Effector CD8-positive, alpha-beta T cell (primary cell): ENCODE measurements around the gene CIAO2B.
"Not testable (repeated sequence)": the region's sequence is repeated elsewhere in the genome, so short reads cannot be mapped to it uniquely, and the experiment has no call there.

Experiments used
- DNase-seq: peaks from one replicate; lab custom pipeline; 2025; lab: John Stamatoyannopoulos, UW

The CIAO2B gene

DNA sequence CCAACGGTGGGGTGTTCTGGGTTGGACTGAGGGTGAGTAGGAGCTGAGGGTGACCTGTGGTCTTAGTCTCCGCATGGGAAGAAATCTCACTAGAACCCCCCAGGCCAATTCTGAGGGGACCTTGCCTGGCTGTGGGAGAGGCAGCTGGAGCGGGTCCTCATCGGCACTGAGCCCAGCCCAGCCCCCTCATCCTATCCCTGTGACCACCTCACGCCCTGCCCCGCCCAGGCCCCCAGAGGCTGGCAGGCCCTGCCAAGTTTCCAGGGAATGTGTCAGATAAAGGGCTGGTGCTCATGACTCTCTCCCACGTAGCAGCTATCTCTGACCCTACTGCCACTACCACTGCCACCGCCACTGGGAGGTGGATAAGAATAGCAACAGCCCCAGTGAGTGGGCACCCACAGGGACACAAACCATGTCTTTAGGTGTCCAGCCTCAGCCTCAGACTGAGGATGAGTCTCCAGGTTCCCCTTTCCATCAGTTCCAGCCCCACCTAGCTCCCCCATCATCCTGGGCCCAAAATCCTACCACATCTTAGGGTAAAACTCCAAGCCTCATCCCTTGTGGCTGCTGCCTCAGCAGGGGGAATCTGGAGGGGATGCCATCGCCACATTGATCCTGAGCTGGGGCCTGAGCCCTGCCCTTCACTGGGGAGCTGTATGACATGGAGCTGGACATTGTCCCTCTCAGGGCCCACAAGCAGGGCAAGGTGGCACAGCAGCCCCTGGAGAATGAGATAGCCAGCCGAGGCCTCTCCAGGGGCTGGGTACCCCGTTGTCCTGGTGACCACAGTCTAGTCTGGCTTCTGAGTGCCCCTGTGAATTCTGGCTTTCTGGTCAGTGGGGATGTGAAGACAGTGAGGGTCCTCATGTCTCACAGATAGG lies 30.4 kb downstream of the CIAO2B start:
- DNase-seq: no peak

DNA sequence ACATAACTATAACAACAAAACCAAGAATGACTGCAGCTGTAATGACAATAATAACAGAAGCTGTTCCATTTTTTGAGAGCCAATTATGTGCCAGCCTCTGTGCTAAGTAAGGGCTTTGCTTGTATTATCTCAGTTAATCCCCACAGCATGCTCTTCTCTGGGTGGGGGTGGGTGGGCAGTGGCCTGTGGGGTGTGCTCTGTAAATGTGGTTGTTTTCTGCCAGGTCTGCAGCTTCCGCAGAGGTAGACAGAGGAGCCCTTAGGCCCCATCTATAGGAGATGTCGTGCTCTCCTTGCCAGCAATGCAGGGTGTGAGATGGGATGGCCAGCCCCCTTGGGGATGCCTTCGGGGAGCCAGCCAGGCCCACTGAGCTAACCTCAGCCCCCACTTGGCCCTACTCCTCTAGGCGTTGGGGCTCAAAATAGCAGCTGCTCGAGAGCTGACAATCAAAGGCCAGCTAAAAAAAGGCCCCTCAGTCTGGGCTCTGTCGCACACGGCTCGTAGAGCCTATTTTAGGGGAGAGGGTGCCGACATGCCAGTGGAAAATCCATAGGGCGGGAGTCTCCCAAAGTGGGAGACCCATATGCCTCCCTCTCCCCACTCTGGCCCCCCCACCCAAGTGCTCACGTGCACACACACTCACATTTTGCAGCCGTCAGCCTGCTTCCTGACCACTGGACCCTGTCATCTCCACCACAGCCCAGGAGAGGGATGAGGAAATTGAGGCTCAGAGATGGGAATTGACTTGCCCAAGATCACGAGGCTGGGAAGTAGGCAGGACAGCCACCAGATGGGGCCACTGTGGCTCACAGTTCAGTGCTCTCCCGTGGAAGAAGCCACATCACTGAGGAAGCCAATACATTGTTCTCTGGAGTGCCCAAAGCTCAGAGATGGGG lies 31.3 kb downstream of the CIAO2B start:
- DNase-seq: no peak

DNA sequence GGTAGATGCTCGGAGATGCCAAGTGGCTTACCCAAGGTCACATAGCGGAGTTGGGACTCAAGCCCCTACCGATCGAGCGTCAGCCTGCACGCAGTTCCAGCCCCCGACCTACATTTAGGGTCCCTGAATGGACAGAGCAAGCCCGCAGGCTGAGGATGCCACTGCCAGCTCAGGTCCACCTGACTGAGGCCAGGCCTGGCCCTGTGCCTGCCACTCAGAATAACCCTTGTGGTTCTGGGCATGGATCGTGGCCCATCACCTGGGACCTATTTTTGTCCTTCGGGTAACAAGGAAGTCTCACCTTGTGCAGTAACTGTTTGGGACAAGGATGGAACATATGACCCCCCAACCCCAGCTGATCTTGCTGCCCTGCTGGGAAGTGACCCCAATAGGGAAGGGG lies 32.6 kb downstream of the CIAO2B start:
- DNase-seq: no peak

DNA sequence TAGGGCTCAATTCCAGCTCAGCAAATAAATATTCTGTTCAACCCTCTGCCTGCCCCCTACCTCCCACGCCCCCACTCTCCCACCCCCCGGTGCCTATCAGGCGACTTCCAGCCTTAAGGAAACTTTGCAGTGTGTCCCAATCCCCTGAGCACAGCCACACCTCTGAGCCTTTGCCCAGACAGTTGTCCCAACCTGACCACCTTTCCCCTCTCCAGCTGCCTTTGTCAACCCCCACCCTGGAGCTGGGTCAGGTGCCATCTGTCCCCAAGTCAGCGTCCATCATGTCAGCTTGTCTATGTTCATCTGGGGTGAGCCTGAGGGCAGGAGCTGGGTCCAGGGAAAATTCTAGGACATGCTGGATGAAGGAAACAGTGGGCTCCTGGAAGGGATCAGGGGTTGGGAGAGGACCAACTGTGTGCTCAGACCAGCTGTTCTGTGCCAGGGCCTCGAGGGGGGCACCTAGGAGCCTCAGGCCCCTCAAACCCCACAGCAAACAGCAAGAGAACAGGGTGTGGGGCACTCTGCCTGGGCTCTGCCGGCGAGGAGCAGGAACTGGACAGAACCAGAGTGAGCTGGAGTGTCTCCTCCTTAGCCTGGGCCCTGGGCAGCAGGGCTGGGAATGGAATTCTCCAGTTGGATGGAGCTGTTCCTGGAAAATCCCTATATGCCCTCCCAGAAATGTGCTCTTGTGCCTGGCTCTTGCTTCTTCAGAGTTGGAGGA lies 33.3 kb downstream of the CIAO2B start:
- no peak for DNase-seq

DNA sequence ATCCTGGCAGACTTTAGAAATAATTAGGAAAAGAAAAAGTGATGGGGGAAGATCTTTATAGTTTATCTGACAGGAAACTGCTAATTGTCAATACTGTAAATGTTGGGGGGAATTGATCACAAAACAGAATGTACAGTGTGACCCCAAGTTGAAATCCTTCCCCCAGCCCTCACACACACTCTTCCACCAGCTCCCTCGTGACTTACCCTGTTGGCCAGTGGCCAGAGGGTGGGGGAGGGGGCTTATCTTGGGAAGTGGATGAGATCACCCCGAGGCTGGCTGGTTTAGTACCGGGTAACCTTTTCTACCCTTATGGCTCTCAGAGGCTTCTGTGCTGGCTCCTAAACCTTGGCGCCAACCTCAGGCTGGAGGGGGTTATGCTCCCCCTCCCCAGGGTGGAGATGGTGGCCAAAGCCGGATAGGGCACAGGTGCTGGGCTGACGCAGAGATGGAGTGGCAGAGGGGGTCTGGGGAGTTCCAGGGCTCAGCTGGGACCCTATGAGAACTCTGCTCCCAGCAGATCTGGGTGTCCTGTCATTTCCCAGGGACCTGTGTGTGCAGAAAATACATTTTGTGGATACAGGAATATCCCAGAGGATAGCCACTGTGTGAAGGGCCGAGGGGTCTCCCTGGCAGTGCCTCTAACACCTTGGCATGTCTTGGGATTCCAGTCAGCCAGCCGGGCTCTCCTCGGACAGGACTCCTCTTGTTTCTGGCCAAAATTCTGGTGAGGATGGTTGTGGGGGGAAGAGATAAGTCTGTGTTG lies 34.1 kb downstream of the CIAO2B start:
- no peak for DNase-seq

- DNase-seq: no peak
These were observed 34.8 kb downstream of the CIAO2B start for GRCh38 chr16:66899310-66899944.

- no peak for DNase-seq
These were observed 35.3 kb downstream of the CIAO2B start for GRCh38 chr16:66898933-66899309.

- DNase-seq: no peak
These were observed 36.0 kb downstream of the CIAO2B start for GRCh38 chr16:66898207-66898606.

DNA sequence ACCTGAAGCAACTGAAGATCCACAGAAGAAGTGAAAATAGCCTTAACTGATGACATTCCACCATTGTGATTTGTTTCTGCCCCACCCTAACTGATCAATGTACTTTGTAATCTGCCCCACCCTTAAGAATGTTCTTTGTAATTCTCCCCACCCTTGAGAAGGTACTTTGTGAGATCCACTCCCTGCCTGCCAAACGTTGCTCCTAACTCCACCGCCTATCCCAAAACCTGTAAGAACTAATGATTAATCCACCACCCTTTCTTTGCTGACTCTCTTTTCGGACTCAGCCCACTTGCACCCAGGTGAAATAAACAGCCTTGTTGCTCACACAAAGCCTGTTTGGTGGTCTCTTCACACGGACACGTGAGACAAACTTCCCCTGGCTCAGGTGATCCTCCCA lies 37.5 kb downstream of the CIAO2B start:
- DNase-seq: not testable (repeated sequence)

GRCh38 chr16:66895999-66896398 lies 38.2 kb downstream of the CIAO2B start:
- no peak for DNase-seq

- DNase-seq: no peak
These were observed 38.6 kb downstream of the CIAO2B start for GRCh38 chr16:66895689-66895979.

DNA sequence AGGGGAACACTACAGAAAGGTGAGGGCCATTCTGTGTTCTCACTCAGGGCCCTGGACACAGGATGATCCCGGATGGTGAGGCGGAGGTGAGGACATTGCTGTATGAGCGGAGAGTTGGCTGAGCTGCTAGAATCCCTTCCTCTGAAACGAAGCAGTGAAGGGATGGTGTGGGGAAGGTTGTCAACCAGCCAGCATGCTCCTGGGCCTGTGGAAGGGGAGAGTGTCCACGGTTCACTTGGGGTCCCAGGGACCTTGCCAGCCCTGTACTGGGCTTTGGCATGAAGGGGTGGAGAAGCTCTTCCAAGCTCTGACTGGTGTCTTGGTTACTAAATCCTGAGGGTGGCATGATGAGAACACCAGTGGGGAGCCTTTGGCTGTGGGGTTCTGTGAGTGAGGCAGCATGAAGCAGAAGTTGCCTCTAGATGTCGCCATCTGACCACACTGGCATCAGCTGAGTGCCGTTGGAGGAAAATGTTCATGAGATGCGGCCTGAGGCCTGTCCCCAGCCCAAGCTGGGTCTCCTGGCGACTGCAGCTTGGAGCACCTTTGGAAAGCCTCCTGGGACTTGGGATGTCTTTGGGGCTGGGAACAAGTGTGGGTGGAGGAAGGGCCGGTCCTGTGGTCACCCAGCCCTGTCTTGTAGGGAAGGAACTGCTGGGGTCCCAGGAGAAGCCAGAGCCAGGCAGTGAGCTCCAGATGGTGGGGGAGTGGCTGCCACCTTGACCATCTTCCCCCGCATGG lies 39.1 kb downstream of the CIAO2B start:
- DNase-seq: peak; percentile 11

GRCh38 chr16:66894055-66894454 lies 40.1 kb downstream of the CIAO2B start:
- DNase-seq: no peak

GRCh38 chr16:66891797-66892196 lies 42.4 kb downstream of the CIAO2B start:
- DNase-seq: no peak

- no peak for DNase-seq
These were observed 42.8 kb downstream of the CIAO2B start for GRCh38 chr16:66891360-66891759.

DNA sequence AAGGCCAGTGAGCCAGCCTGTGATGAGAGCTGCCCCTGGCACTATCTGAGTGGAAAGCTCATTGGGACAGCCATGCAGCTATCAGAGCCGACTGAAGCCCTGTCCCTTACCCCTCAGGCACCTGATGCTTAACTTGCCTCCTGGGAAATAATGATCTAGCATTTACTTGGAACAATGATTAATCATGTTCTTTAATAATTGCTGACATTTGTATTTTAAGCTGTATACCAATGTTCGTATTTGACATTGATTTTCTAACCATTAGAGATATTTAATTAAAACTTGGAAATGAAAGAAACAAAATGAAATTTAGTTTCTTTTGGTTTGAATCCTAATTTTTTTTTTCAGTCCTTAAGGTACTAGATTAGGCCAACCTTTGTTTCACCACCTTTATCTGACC lies 43.4 kb downstream of the CIAO2B start:
- DNase-seq: no peak

- no peak for DNase-seq
These were observed 44.6 kb downstream of the CIAO2B start for GRCh38 chr16:66889622-66890021.

DNA sequence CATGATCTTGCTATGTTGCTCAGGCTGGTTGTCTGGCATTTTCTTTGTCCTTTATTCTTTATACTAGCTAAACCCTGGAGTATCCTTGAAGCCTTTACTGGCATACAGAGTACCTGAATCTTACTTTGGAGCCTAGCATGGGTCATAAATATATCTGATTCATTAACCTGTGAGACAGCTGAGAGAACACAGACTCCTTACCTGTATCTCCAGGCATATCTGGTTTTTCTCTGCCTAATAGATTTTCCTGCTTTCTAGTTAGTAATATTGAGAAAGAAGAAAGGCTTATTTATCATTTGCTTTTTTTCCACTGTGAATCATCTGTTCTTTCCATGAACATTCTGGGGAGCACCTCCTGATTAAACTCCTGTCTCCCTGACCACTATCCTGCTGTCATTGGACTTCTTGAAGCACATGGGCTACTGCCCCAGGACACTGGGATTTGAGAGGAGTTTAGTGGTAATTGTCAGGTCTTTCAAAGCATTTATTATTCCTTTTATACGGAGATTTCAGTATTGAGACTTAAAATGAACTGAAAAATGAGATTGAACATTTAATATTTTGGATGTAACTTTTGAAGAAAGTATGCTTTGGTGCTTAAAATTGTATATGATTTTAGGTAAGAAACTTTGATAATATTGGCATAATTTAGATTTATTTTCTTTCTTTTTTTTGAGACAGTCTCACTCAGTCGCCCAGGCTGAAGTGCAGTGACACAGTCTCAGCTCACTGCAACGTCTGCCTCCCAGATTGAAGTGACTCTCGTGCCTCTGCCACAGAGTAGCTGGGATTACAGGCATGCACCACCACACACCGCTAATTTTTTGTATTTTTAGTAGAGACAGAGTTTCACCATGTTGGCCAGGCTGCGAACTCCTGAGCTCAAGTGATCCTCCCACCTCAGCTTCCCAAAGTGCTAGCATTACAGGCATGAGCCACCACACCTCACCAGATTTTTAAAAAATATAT lies 45.3 kb downstream of the CIAO2B start:
- DNase-seq: no peak

DNA sequence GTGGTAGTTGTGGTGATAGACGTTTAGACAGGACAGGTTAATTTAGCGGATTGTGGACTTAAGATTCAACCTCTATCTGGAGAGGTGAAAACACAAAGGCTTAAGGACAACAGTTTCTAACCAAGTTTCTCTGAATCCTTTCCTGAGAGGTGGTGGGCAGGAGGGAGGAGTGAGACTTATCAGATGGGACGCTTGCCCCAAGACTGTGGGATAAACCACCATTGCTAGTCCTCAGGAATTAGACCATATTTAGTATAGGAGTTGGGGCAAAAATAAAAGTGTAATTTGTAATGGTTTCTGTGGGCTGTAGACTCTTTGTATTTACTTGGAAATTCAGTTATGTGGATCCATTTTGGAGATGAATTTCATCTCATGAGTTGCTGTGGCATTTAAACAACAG lies 47.3 kb downstream of the CIAO2B start:
- DNase-seq: no peak
